PC-9 (cell line): ENCODE results near the gene HOXA9.

Source experiments
- EZH2 ChIP-seq: fragments of 200-600 bp; sonication (generic); IDR thresholded peaks from 2 replicates; pipeline ENCODE4 v1.8.0; 2017; ENCODE audit warnings: antibody characterized with exemption, low read depth
- TF ChIP-seq, protein P1 (sequence below): fragments of 200-600 bp; sonication (generic); conservative IDR thresholded peaks from 2 replicates; pipeline ENCODE4 v1.6.1; 2017; ENCODE audit warnings: mixed run types, antibody characterized with exemption, mild to moderate bottlenecking, moderate library complexity

- TF ChIP-seq, protein P1, sequence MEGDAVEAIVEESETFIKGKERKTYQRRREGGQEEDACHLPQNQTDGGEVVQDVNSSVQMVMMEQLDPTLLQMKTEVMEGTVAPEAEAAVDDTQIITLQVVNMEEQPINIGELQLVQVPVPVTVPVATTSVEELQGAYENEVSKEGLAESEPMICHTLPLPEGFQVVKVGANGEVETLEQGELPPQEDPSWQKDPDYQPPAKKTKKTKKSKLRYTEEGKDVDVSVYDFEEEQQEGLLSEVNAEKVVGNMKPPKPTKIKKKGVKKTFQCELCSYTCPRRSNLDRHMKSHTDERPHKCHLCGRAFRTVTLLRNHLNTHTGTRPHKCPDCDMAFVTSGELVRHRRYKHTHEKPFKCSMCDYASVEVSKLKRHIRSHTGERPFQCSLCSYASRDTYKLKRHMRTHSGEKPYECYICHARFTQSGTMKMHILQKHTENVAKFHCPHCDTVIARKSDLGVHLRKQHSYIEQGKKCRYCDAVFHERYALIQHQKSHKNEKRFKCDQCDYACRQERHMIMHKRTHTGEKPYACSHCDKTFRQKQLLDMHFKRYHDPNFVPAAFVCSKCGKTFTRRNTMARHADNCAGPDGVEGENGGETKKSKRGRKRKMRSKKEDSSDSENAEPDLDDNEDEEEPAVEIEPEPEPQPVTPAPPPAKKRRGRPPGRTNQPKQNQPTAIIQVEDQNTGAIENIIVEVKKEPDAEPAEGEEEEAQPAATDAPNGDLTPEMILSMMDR: no peak
- no peak for TF ChIP-seq EZH2
Measured at GRCh38 chr7:27134392-27134791, 30.9 kb downstream of the HOXA9 start.
